SK-N-SH (cell line): ENCODE measurements around the gene PLAC9. TPM values are rescaled to one million over a fixed set of nuclear protein-coding genes. Genes with fewer than 3 reads are reported as not detected.

Experiments
- CTCF ChIA-PET: fragments of 300-600, 350-600 bp; formaldehyde crosslinking; extraction: SDS; loops from one replicate; lab custom pipeline; 2021; lab: Yijun Ruan, JAX
- POLR2A ChIA-PET: fragments of 350-600 bp; sonication (Branson Sonifier 250); formaldehyde crosslinking; extraction: SDS; loops from one replicate; lab custom pipeline; 2020; ENCODE audit warnings: antibody characterized with exemption, inconsistent platforms; lab: Yijun Ruan, JAX
- DNase-seq: peaks from one replicate; pipeline ENCODE4 v3.0.0; 2012
- H2AFZ ChIP-seq: fragments of 200-600 bp; sonication (generic); 2 replicates; pipeline ENCODE4 v1.8.1; 2016; ENCODE audit warnings: antibody characterized with exemption, mild to moderate bottlenecking, low read depth
- H3F3A ChIP-seq: fragments of 200-600 bp; sonication (generic); replicated peaks from 2 replicates; pipeline ENCODE3; 2016; ENCODE audit warnings: antibody characterized with exemption, mild to moderate bottlenecking; ENCODE audit not compliant: insufficient read depth
- H3K27ac ChIP-seq, 2 experiments: fragments of 200-500 bp in 1 of 2; fragments of 200-600 bp in 1 of 2; sonication (Bioruptor generic) in 1 of 2; sonication (generic), shearing (Covaris generic) in 1 of 2; 2 replicates each; pipeline versions ENCODE4 v1.5.1 to v1.6.1; 2014 to 2016; ENCODE audit warnings: low read depth in 2 of 2, inconsistent platforms in 1 of 2, low read length in 1 of 2, mild to moderate bottlenecking in 1 of 2, mixed read lengths in 1 of 2
- H3K27me3 ChIP-seq: fragments of 200-600 bp; sonication (generic), shearing (Covaris generic); 2 replicates; pipeline ENCODE4 v1.6.1; 2016; ENCODE audit warnings: mixed run types; ENCODE audit not compliant: insufficient read depth
- H3K36me3 ChIP-seq, 2 experiments: fragments of 200-500 bp in 1 of 2; fragments of 200-600 bp in 1 of 2; sonication (Bioruptor generic) in 1 of 2; sonication (generic) in 1 of 2; replicated peaks in 1 of 2; 2 replicates each; pipeline versions ENCODE3 to v1.5.1; 2014 to 2016; ENCODE audit warnings: low read length in 1 of 2, mild to moderate bottlenecking in 1 of 2; ENCODE audit not compliant: insufficient read depth in 2 of 2, control insufficient read depth in 1 of 2
- H3K4me1 ChIP-seq, 2 experiments: fragments of 200-500 bp in 1 of 2; fragments of 200-600 bp in 1 of 2; sonication (Bioruptor generic) in 1 of 2; sonication (generic), shearing (Covaris generic) in 1 of 2; 2 replicates each; pipeline versions ENCODE4 v1.5.1 to v1.6.1; 2014 to 2016; ENCODE audit warnings: low read depth in 1 of 2, low read length in 1 of 2, mixed run types in 1 of 2; ENCODE audit not compliant: insufficient read depth in 2 of 2, control insufficient read depth in 1 of 2
- H3K4me2 ChIP-seq: fragments of 200-600 bp; sonication (generic), shearing (Covaris generic); 2 replicates; pipeline ENCODE4 v1.6.1; 2017; ENCODE audit warnings: mixed run types
- H3K4me3 ChIP-seq, 2 experiments: fragments of 200-500 bp in 1 of 2; fragments of 200-600 bp in 1 of 2; sonication (Bioruptor generic) in 1 of 2; sonication (generic), shearing (Covaris generic) in 1 of 2; 2 replicates each; pipeline versions ENCODE4 v1.5.1 to v1.8.1; 2014 to 2016; ENCODE audit warnings: low read depth in 2 of 2, inconsistent platforms in 1 of 2, low read length in 1 of 2, mild to moderate bottlenecking in 1 of 2, mixed read lengths in 1 of 2, moderate library complexity in 1 of 2
- H3K79me2 ChIP-seq: fragments of 200-600 bp; sonication (generic); 2 replicates; pipeline ENCODE4 v1.8.1; 2017; ENCODE audit warnings: mild to moderate bottlenecking; ENCODE audit not compliant: insufficient read depth
- H3K9ac ChIP-seq: fragments of 200-600 bp; sonication (generic); 2 replicates; pipeline ENCODE4 v1.6.1; 2017; ENCODE audit warnings: mixed run types
- H3K9me2 ChIP-seq: fragments of 200-600 bp; sonication (generic); 2 replicates; pipeline ENCODE4 v1.6.1; 2017; ENCODE audit warnings: mixed run types
- H3K9me3 ChIP-seq: fragments of 200-600 bp; sonication (generic); 2 replicates; pipeline ENCODE4 v1.6.1; 2017; ENCODE audit warnings: mixed run types, mild to moderate bottlenecking, moderate library complexity
- H4K20me1 ChIP-seq: fragments of 200-600 bp; sonication (generic); 2 replicates; pipeline ENCODE4 v1.6.1; 2017; ENCODE audit warnings: mild to moderate bottlenecking, mixed run types; ENCODE audit not compliant: insufficient read depth
- CHD2 ChIP-seq: fragments of 150-350 bp; IDR thresholded peaks from 2 replicates; pipeline ENCODE4 v1.6.1; 2018; ENCODE audit warnings: low read length; ENCODE audit not compliant: partially characterized antibody
- ELF1 ChIP-seq: IDR thresholded peaks from 2 replicates; pipeline ENCODE4 v1.4.0; 2012
- EP300 ChIP-seq, 2 experiments: IDR thresholded peaks; 2 replicates each; pipeline versions ENCODE4 v1.4.0 to v1.6.1; 2012; ENCODE audit warnings: borderline replicate concordance in 1 of 2, low read depth in 1 of 2, low read length in 1 of 2
- EZH2phosphoT487 ChIP-seq: fragments of 200-600 bp; sonication (generic); IDR thresholded peaks from 2 replicates; pipeline ENCODE4 v1.6.1; 2017; ENCODE audit warnings: low read depth, mixed run types, mild to moderate bottlenecking, antibody characterized with exemption, moderate library complexity, borderline replicate concordance
- GATA2 ChIP-seq: sonication (generic); formaldehyde crosslinking; IDR thresholded peaks from 2 replicates; pipeline ENCODE4 v1.5.0; 2020; ENCODE audit warnings: mild to moderate bottlenecking, missing genetic modification reagents
- JUND ChIP-seq: IDR thresholded peaks from 2 replicates; pipeline ENCODE4 v1.4.0; 2012
- MAX ChIP-seq: IDR thresholded peaks from 2 replicates; pipeline ENCODE4 v1.4.0; 2012; ENCODE audit warnings: low read depth
- MEF2A ChIP-seq: IDR thresholded peaks from 2 replicates; pipeline ENCODE4 v1.4.0; 2012; ENCODE audit warnings: low read depth, borderline replicate concordance
- MXI1 ChIP-seq: IDR thresholded peaks from 2 replicates; pipeline ENCODE4 v1.6.1; 2012; ENCODE audit warnings: mild to moderate bottlenecking, low read depth, low read length, improper control_type of control experiment
- NFIC ChIP-seq: IDR thresholded peaks from 2 replicates; pipeline ENCODE4 v1.4.0; 2012; ENCODE audit warnings: borderline replicate concordance
- NRF1 ChIP-seq: IDR thresholded peaks from 2 replicates; pipeline ENCODE4 v1.6.1; 2012; ENCODE audit warnings: low read depth, mild to moderate bottlenecking, low read length
- PBX3 ChIP-seq: IDR thresholded peaks from 2 replicates; pipeline ENCODE4; 2012
- POLR2AphosphoS5 ChIP-seq: IDR thresholded peaks from 2 replicates; pipeline ENCODE4 v1.6.1; 2012; ENCODE audit warnings: low read depth, low read length
- RCOR1 ChIP-seq: fragments of 150-350 bp; IDR thresholded peaks from 2 replicates; pipeline ENCODE4 v1.6.1; 2017; ENCODE audit warnings: antibody characterized with exemption, low read length
- SMC3 ChIP-seq: IDR thresholded peaks from 2 replicates; pipeline ENCODE4 v1.6.1; 2012; ENCODE audit warnings: low read depth, low read length, improper control_type of control experiment
- TCF12 ChIP-seq: IDR thresholded peaks from 2 replicates; pipeline ENCODE4 v1.4.0; 2012
- USF1 ChIP-seq: IDR thresholded peaks from 2 replicates; pipeline ENCODE4 v1.4.0; 2012; ENCODE audit warnings: low read depth, borderline replicate concordance
- USF2 ChIP-seq: fragments of 150-350 bp; IDR thresholded peaks from 2 replicates; pipeline ENCODE4 v1.6.1; 2017; ENCODE audit warnings: antibody characterized with exemption, low read length, low read depth, borderline replicate concordance
- YY1 ChIP-seq: IDR thresholded peaks from 2 replicates; pipeline ENCODE4 v1.4.0; 2012; ENCODE audit warnings: low read depth, mild to moderate bottlenecking
- ZBTB33 ChIP-seq: IDR thresholded peaks from 2 replicates; pipeline ENCODE4 v1.4.0; 2012; ENCODE audit warnings: low read depth, borderline replicate concordance
- WGBS: methylation state at CpG from one replicate; pipeline ENCODE4 v1.1.6; 2017; ENCODE audit warnings: low lambda C conversion rate; 5-methylcytosine and 5-hydroxymethylcytosine counted together
- polyA plus RNA-seq, 3 experiments: library from polyadenylated mRNA; depleted of rRNA; stranded (reverse); fragments of >200 nt; gene quantifications; 2 replicates each; pipeline ENCODE4 v1.2.3, GENCODE V29; 2012

Gene PLAC9
- polyA plus RNA-seq, 1 of the 3 experiments (the other 2 are of a cell fraction), result 0.21 TPM

- Histone ChIP-seq H4K20me1 (no peaks in the 10 kb centered on the region), H3K27me3 (no peaks in the 10 kb centered on the region), H3F3A (no peaks in the 10 kb centered on the region), H3K9me2 (no peaks in the 10 kb centered on the region), H3K79me2 (no peaks in the 10 kb centered on the region), H3K9ac (no peak overlapping the region), H3K4me1 (peaks cover 4 to 9% of the 10 kb centered on the region in 2 experiments; a peak in 2 of 4 replicates), H3K4me3 (no peak overlapping the region), H3K4me2 (no peak overlapping the region), H2AFZ (no peak overlapping the region), H3K27ac (no peak overlapping the region), H3K36me3 (peaks cover 0 to 26% of the 10 kb centered on the region in 2 experiments), H3K9me3 (0 out of 2 replicates have a peak, but pooled peaks cover 4% of the 10 kb centered on the region)
- POLR2A ChIA-PET, result no interaction called here
- 85% methylated on average over 3 of the region's 3 CpGs for WGBS
- no peak for TF ChIP-seq ZBTB33
- TF ChIP-seq EZH2phosphoT487, result no peak
- no peak for TF ChIP-seq MXI1
- TF ChIP-seq USF1, result no peak
- TF ChIP-seq JUND, result no peak
- TF ChIP-seq NRF1, result no peak
- no peak for TF ChIP-seq PBX3
- no peak for TF ChIP-seq POLR2AphosphoS5
- TF ChIP-seq YY1, result no peak
- no peak for TF ChIP-seq GATA2 (CRISPR knock-in tag)
- TF ChIP-seq CHD2, result no peak
- TF ChIP-seq TCF12, result no peak
- TF ChIP-seq USF2, result no peak
- TF ChIP-seq EP300 (IDR thresholded peaks at IDR 0.05; ENCODE audit: borderline replicate concordance in 1 of 2, low read depth in 1 of 2, low read length in 1 of 2), result no peak
- TF ChIP-seq SMC3, result no peak
- TF ChIP-seq MEF2A, result no peak
- TF ChIP-seq RCOR1, result no peak
- no peak for TF ChIP-seq MAX
- no peak for TF ChIP-seq NFIC
- TF ChIP-seq ELF1, result no peak
- no peak for DNase-seq
- CTCF ChIA-PET, result interaction anchor here (5.8 kb wide), 1 partner anchor 74 kb away, joined by 93 read pairs; no protein-coding TSS in a partner anchor
These were observed 14.4 kb downstream of the PLAC9 start for GRCh38 chr10:80146918-80147317.
